Gastrocnemius medialis (tissue), 4 donors: ENCODE results near the gene KCTD15.

Source experiments
- CTCF ChIP-seq, 5 experiments: fragments of 450-650 bp in 3 of 5; fragments of 200-600 bp in 2 of 5; sonication (generic) in 2 of 5; IDR thresholded peaks in 4 of 5; conservative IDR thresholded peaks in 1 of 5; 1 replicate in 4 of 5; 2 replicates in 1 of 5; pipeline ENCODE4 v1.5.1; 2016 to 2019; ENCODE audit warnings: antibody characterized with exemption in 5 of 5, mild to moderate bottlenecking in 3 of 5, moderate library complexity in 3 of 5
- POLR2A ChIP-seq, 2 donors: fragments of 450-650 bp; IDR thresholded peaks; one replicate each; pipeline ENCODE4 v1.6.1; 2017; ENCODE audit warnings: antibody characterized with exemption in 2 of 2, mild to moderate bottlenecking in 2 of 2, moderate library complexity in 2 of 2

- no peak for TF ChIP-seq POLR2A (IDR thresholded peaks at IDR 0.05)
- no peak for TF ChIP-seq CTCF (IDR thresholded peaks at IDR 0.05 in 4 of 5, conservative IDR thresholded peaks at IDR 0.05 in 1 of 5)
Observed at GRCh38 chr19:33755099-33756035, 41.3 kb upstream of the KCTD15 start.
